Panc1 (cell line): ENCODE measurements around the gene GOLGA1.

Experiments used
- POLR2AphosphoS5 ChIP-seq: IDR thresholded peaks from 2 replicates; pipeline ENCODE4 v1.6.1; 2012; ENCODE audit warnings: mild to moderate bottlenecking, low read depth, low read length, moderate library complexity
- TCF7L2 ChIP-seq: IDR thresholded peaks from 2 replicates; pipeline ENCODE4 v1.6.1; 2011; ENCODE audit warnings: mild to moderate bottlenecking, low read depth, low read length, inconsistent platforms
- TF ChIP-seq, protein P1 (sequence below): fragments of 450-650 bp; IDR thresholded peaks from 2 replicates; pipeline ENCODE4 v1.5.1; 2017; ENCODE audit warnings: mild to moderate bottlenecking
- TF ChIP-seq, protein P2 (sequence below), 2 experiments: IDR thresholded peaks; 2 replicates each; pipeline ENCODE4 v1.6.1; 2011 to 2012; ENCODE audit warnings: low read depth in 2 of 2, control low read depth in 1 of 2, low read length in 1 of 2, mild to moderate bottlenecking in 1 of 2, moderate library complexity in 1 of 2; ENCODE audit not compliant: insufficient read depth in 1 of 2

DNA sequence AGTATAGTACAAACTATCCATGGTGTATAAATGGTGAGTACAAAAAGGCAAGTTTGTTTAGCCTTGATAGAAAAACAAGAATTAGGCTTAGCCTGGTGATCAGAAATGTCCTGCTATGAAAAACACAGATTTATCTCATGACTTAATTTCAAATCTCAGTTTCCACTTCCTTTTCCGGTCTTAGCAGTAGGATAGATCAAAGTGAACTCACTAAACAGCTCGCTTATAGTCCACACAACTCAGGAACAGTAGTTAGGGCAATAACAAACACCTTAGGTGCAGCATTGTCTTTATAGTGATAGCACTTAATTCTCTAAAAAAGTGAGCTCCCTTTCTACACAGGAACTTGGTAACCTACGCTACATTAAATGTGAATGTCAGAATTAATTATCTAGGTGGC is 11.4 kb downstream of the GOLGA1 start:
- TF ChIP-seq, protein P1, sequence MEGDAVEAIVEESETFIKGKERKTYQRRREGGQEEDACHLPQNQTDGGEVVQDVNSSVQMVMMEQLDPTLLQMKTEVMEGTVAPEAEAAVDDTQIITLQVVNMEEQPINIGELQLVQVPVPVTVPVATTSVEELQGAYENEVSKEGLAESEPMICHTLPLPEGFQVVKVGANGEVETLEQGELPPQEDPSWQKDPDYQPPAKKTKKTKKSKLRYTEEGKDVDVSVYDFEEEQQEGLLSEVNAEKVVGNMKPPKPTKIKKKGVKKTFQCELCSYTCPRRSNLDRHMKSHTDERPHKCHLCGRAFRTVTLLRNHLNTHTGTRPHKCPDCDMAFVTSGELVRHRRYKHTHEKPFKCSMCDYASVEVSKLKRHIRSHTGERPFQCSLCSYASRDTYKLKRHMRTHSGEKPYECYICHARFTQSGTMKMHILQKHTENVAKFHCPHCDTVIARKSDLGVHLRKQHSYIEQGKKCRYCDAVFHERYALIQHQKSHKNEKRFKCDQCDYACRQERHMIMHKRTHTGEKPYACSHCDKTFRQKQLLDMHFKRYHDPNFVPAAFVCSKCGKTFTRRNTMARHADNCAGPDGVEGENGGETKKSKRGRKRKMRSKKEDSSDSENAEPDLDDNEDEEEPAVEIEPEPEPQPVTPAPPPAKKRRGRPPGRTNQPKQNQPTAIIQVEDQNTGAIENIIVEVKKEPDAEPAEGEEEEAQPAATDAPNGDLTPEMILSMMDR: no peak
- TF ChIP-seq POLR2AphosphoS5 (no peak), TCF7L2 (no peak)
- TF ChIP-seq, protein P2, sequence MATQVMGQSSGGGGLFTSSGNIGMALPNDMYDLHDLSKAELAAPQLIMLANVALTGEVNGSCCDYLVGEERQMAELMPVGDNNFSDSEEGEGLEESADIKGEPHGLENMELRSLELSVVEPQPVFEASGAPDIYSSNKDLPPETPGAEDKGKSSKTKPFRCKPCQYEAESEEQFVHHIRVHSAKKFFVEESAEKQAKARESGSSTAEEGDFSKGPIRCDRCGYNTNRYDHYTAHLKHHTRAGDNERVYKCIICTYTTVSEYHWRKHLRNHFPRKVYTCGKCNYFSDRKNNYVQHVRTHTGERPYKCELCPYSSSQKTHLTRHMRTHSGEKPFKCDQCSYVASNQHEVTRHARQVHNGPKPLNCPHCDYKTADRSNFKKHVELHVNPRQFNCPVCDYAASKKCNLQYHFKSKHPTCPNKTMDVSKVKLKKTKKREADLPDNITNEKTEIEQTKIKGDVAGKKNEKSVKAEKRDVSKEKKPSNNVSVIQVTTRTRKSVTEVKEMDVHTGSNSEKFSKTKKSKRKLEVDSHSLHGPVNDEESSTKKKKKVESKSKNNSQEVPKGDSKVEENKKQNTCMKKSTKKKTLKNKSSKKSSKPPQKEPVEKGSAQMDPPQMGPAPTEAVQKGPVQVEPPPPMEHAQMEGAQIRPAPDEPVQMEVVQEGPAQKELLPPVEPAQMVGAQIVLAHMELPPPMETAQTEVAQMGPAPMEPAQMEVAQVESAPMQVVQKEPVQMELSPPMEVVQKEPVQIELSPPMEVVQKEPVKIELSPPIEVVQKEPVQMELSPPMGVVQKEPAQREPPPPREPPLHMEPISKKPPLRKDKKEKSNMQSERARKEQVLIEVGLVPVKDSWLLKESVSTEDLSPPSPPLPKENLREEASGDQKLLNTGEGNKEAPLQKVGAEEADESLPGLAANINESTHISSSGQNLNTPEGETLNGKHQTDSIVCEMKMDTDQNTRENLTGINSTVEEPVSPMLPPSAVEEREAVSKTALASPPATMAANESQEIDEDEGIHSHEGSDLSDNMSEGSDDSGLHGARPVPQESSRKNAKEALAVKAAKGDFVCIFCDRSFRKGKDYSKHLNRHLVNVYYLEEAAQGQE (IDR thresholded peaks at IDR 0.05; ENCODE audit: insufficient read depth in 1 of 2, low read depth in 2 of 2, low read length in 1 of 2): no peak
